Measurements from ENCODE around the gene RNF19B. TPM values are rescaled to one million over a fixed set of nuclear protein-coding genes. Genes with fewer than 3 reads are reported as not detected.

The RNF19B gene
- total and polyA plus RNA-seq, 2 of the 8 experiments (the other 6 are each of a cell fraction or from before 2014, with no cell fraction given) = 9.2 to 11.2 TPM

DNA sequence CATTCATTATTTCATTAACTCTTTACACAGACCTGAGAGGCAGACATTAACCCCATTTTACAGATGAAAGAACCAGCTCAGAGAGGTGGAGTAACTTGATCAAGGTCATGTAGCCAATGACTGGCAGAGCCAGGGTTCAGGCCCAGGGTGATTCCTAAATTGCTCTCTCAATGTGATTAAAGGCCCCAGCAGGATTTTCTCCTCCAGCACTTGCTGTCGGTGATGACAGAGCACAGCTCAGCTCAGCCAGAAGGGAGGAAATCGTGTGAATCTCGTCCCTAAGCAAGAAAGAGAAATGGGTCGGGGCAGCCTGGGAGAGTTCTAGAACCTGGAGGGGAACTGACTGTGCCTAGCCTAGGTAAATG is 19.5 kb upstream of the RNF19B start:
- Histone ChIP-seq H3K4ac (replicated peaks; ENCODE audit: insufficient read length, low read depth, low read length) (no peak overlapping the region), H4K20me1 (replicated peaks in 1 of 2; ENCODE audit: control insufficient read depth in 1 of 2, insufficient read depth in 2 of 2, low read length in 2 of 2) (no peaks in the 10 kb centered on the region), H2BK5ac (ENCODE audit: low read depth, low read length) (peak overlapping the region; percentile 49; the same call in 1 of the 2 replicates), H3K27me3 (replicated peaks in 1 of 4; ENCODE audit: control insufficient read depth in 3 of 4, extremely low read depth in 1 of 4, insufficient read depth in 3 of 4, low read length in 3 of 4) (peaks cover 0 to 2% (median 0%) of the 10 kb centered on the region in 4 experiments; a peak in 1 of 7 replicates), H3K23me2 (ENCODE audit: low read depth, low read length) (no peaks in the 10 kb centered on the region), H4K8ac (ENCODE audit: extremely low read depth, insufficient read depth, low read length) (no peak overlapping the region), H3K56ac (replicated peaks; ENCODE audit: insufficient read length, low read depth, low read length) (no peak overlapping the region), H2BK20ac (ENCODE audit: low read length) (peak overlapping the region; percentile 75), H2AFZ (ENCODE audit: low read length) (0 out of 2 replicates have a peak overlapping the region, but pooled peaks have one; percentile 35), H3K79me2 (ENCODE audit: control insufficient read depth in 1 of 2, insufficient read depth in 2 of 2, low read length in 2 of 2) (no peaks in the 10 kb centered on the region), H4K91ac (replicated peaks; ENCODE audit: insufficient read length, low read length) (no peak overlapping the region), H4K5ac (ENCODE audit: insufficient read length, low read depth, low read length) (no peak overlapping the region), H3K27ac (ENCODE audit: low read depth, low read length) (peak overlapping the region; percentile 48; the same call in 1 of the 2 replicates), H2BK12ac (ENCODE audit: low read depth, low read length) (no peak overlapping the region), H3K18ac (ENCODE audit: extremely low read depth, low read length) (0 out of 2 replicates have a peak overlapping the region, but pooled peaks have one; percentile 27), H3K9ac (replicated peaks in 1 of 4; ENCODE audit: extremely low read depth in 1 of 4, low read depth in 3 of 4, low read length in 3 of 4) (peak overlapping the region in 1 of 4 experiments; percentile 4; a peak in 1 of 7 replicates), H3K4me2 (ENCODE audit: insufficient read depth in 1 of 2, low read depth in 2 of 2, low read length in 2 of 2) (peak overlapping the region; percentile 23 to 45), H2BK120ac (replicated peaks; ENCODE audit: low read depth, low read length) (no peak overlapping the region), H3K4me3 (ENCODE audit: extremely low read depth in 1 of 4, insufficient read depth in 2 of 4, low read depth in 3 of 4, low read length in 4 of 4) (no peak overlapping the region), H2BK15ac (ENCODE audit: low read length) (no peak overlapping the region), H3K79me1 (ENCODE audit: low read depth, low read length) (no peaks in the 10 kb centered on the region), H3K4me1 (replicated peaks in 1 of 4; ENCODE audit: control insufficient read depth in 3 of 4, insufficient read depth in 4 of 4, low read length in 3 of 4) (peaks cover 8 to 20% (median 10%) of the 10 kb centered on the region in 4 experiments; a peak in 6 of 7 replicates), H3K23ac (ENCODE audit: insufficient read length) (no peak overlapping the region), H3K14ac (ENCODE audit: insufficient read length) (no peak overlapping the region), H2AK5ac (ENCODE audit: low read depth, low read length) (no peak overlapping the region), H3K36me3 (ENCODE audit: control insufficient read depth in 2 of 4, insufficient read depth in 4 of 4, low read length in 3 of 4) (no peaks in the 10 kb centered on the region), H3K9me3 (ENCODE audit: insufficient read depth in 2 of 2, low read depth in 1 of 2, low read length in 1 of 2) (no peaks in the 10 kb centered on the region)
- peak; percentile 37 for TF ChIP-seq ASH2L (IDR thresholded peaks at IDR 0.05; ENCODE audit: low read length)
- TF ChIP-seq SRF (IDR thresholded peaks at IDR 0.05; ENCODE audit: low read depth, low read length) = no peak
- CTCF ChIA-PET (ENCODE audit: partially characterized antibody) = interaction anchor here (0.7 to 1.4 kb wide), 7 partner anchors 8 to 98 kb away, joined by 3 to 5 read pairs (median 3); partner anchors contain the start of gene HPCA
- no peak for FAIRE-seq
- WGBS, 2 experiments (ENCODE audit: extremely low coverage in 1 of 2, insufficient coverage in 1 of 2, insufficient read length in 1 of 2, insufficient replicate concordance in 2 of 2, low coverage in 1 of 2, low lambda C conversion rate in 2 of 2, missing lambda C conversion rate in 1 of 2) = 32% methylated on average over 4 of the region's 4 CpGs; no CpG with 5 or more reads in 1 of the 2 experiments
- POLR2A ChIA-PET (ENCODE audit: partially characterized antibody) = interaction anchor here (0.9 to 2.3 kb wide), 6 partner anchors 9 to 29 kb away, joined by 3 to 11 read pairs (median 4); partner anchors contain the start of gene RNF19B
- no peak for DNase-seq (ENCODE audit: low read depth in 1 of 2, low spot score in 2 of 2)
